OCI-LY1 (cell line): ENCODE measurements around the gene KCNB1.

Source experiments
- H2AFZ ChIP-seq: fragments of 200-600 bp; sonication (generic), shearing (Covaris generic); 2 replicates; pipeline ENCODE4 v1.6.0; 2014; ENCODE audit warnings: antibody characterized with exemption, mild to moderate bottlenecking, low read length
- H3F3A ChIP-seq: fragments of 200-600 bp; sonication (generic), shearing (Covaris generic); 2 replicates; pipeline ENCODE4 v1.6.0; 2014; ENCODE audit warnings: mild to moderate bottlenecking, antibody characterized with exemption, low read length, moderate library complexity; ENCODE audit not compliant: insufficient read depth
- H3K27ac ChIP-seq: fragments of 200-600 bp; sonication (generic); 2 replicates; pipeline ENCODE4 v1.5.1; 2014; ENCODE audit warnings: low read length, mixed run types, mild to moderate bottlenecking, low read depth; ENCODE audit not compliant: poor library complexity, severe bottlenecking
- H3K27me3 ChIP-seq: fragments of 200-600 bp; sonication (generic); 2 replicates; pipeline ENCODE4 v1.6.0; 2014; ENCODE audit warnings: antibody characterized with exemption, mild to moderate bottlenecking, low read length, moderate library complexity; ENCODE audit not compliant: insufficient read depth
- H3K36me3 ChIP-seq: fragments of 200-600 bp; sonication (generic); 2 replicates; pipeline ENCODE4 v1.6.1; 2014; ENCODE audit warnings: mild to moderate bottlenecking, antibody characterized with exemption, low read length, moderate library complexity, mixed read lengths; ENCODE audit not compliant: insufficient read depth
- H3K4me1 ChIP-seq: fragments of 200-600 bp; sonication (generic); 2 replicates; pipeline ENCODE4 v1.5.1; 2014; ENCODE audit warnings: mild to moderate bottlenecking, low read length, moderate library complexity; ENCODE audit not compliant: insufficient read depth, severe bottlenecking
- H3K4me2 ChIP-seq: fragments of 200-600 bp; sonication (generic), shearing (Covaris generic); 2 replicates; pipeline ENCODE4 v1.6.1; 2014; ENCODE audit warnings: low read length
- H3K4me3 ChIP-seq: fragments of 200-600 bp; sonication (generic); 2 replicates; pipeline ENCODE4 v1.5.1; 2014; ENCODE audit warnings: low read length, low read depth, mild to moderate bottlenecking, mixed read lengths; ENCODE audit not compliant: poor library complexity, severe bottlenecking
- H3K79me2 ChIP-seq: fragments of 200-600 bp; shearing (Covaris generic); 2 replicates; pipeline ENCODE4 v1.6.1; 2016; ENCODE audit warnings: mixed run types, low read length, mixed read lengths; ENCODE audit not compliant: insufficient read depth
- H3K9ac ChIP-seq: fragments of 200-600 bp; sonication (generic), shearing (Covaris generic); 2 replicates; pipeline ENCODE4 v1.6.1; 2014; ENCODE audit warnings: mild to moderate bottlenecking, low read length, mixed read lengths
- H3K9me2 ChIP-seq: fragments of 200-600 bp; sonication (generic), shearing (Covaris generic); 2 replicates; pipeline ENCODE4 v1.6.1; 2014; ENCODE audit warnings: low read depth, mild to moderate bottlenecking, low read length, mixed read lengths
- H3K9me3 ChIP-seq: fragments of 200-600 bp; shearing (Covaris generic); 2 replicates; pipeline ENCODE4 v1.6.1; 2014; ENCODE audit warnings: low read length, mixed read lengths
- H4K20me1 ChIP-seq: fragments of 200-600 bp; sonication (generic), shearing (Covaris generic); 2 replicates; pipeline ENCODE4 v1.6.0; 2016; ENCODE audit warnings: mild to moderate bottlenecking, low read length; ENCODE audit not compliant: insufficient read depth
- CTCF ChIP-seq: fragments of 200-600 bp; sonication (generic), shearing (Covaris generic); IDR thresholded peaks from 2 replicates; pipeline ENCODE4 v1.5.1; 2017; ENCODE audit warnings: mild to moderate bottlenecking, antibody characterized with exemption, low read length, moderate library complexity, mixed read lengths
- EZH2 ChIP-seq: fragments of 200-600 bp; sonication (generic), shearing (Covaris generic); IDR thresholded peaks from 2 replicates; pipeline ENCODE4 v1.8.0; 2017; ENCODE audit warnings: borderline replicate concordance, mixed run types, mild to moderate bottlenecking, antibody characterized with exemption, low read length, moderate library complexity, mixed read lengths

The KCNB1 gene

GRCh38 chr20:49427751-49428518 is 54.5 kb downstream of the KCNB1 start:
- no peaks in the 10 kb centered on the region for H3K27me3 ChIP-seq
- no peaks in the 10 kb centered on the region for H3K4me1 ChIP-seq
- H4K20me1 ChIP-seq, result no peaks in the 10 kb centered on the region
- no peaks in the 10 kb centered on the region for H3F3A ChIP-seq
- H3K9ac ChIP-seq, result no peak overlapping the region
- H3K9me2 ChIP-seq, result no peaks in the 10 kb centered on the region
- no peaks in the 10 kb centered on the region for H3K36me3 ChIP-seq
- no peaks in the 10 kb centered on the region for H3K9me3 ChIP-seq
- no peak overlapping the region for H2AFZ ChIP-seq
- no peak overlapping the region for H3K27ac ChIP-seq
- no peak for TF ChIP-seq EZH2
- no peak for TF ChIP-seq CTCF
- H3K4me3 ChIP-seq, result no peak overlapping the region
- H3K4me2 ChIP-seq, result no peak overlapping the region
- no peaks in the 10 kb centered on the region for H3K79me2 ChIP-seq

GRCh38 chr20:49426873-49427272 is 55.6 kb downstream of the KCNB1 start:
- H3K4me1 ChIP-seq, result no peaks in the 10 kb centered on the region
- no peak overlapping the region for H3K4me3 ChIP-seq
- no peaks in the 10 kb centered on the region for H4K20me1 ChIP-seq
- H3K79me2 ChIP-seq, result no peaks in the 10 kb centered on the region
- no peak for TF ChIP-seq CTCF
- TF ChIP-seq EZH2, result no peak
- H2AFZ ChIP-seq, result no peak overlapping the region
- H3F3A ChIP-seq, result no peaks in the 10 kb centered on the region
- no peak overlapping the region for H3K27ac ChIP-seq
- H3K4me2 ChIP-seq, result no peak overlapping the region
- H3K9me3 ChIP-seq, result no peaks in the 10 kb centered on the region
- no peaks in the 10 kb centered on the region for H3K36me3 ChIP-seq
- H3K9me2 ChIP-seq, result no peaks in the 10 kb centered on the region
- H3K9ac ChIP-seq, result no peak overlapping the region
- no peaks in the 10 kb centered on the region for H3K27me3 ChIP-seq

- Histone ChIP-seq H3K27me3 (no peaks in the 10 kb centered on the region), H3K9me3 (no peaks in the 10 kb centered on the region), H3K9me2 (no peaks in the 10 kb centered on the region), H3K4me1 (no peaks in the 10 kb centered on the region), H3F3A (no peaks in the 10 kb centered on the region), H4K20me1 (no peaks in the 10 kb centered on the region), H3K79me2 (no peaks in the 10 kb centered on the region), H3K4me2 (no peak overlapping the region), H2AFZ (no peak overlapping the region), H3K27ac (no peak overlapping the region), H3K4me3 (no peak overlapping the region), H3K9ac (no peak overlapping the region), H3K36me3 (no peaks in the 10 kb centered on the region)
- TF ChIP-seq EZH2 (no peak), CTCF (no peak)
Measured at GRCh38 chr20:49426395-49426794, 56.1 kb downstream of the KCNB1 start.
